Right atrium auricular region (tissue), 2 donors: ENCODE results near the gene C10orf71. TPM values are rescaled to one million over a fixed set of nuclear protein-coding genes. Genes with fewer than 3 reads are reported as not detected.
A peak's percentile ranks its signal among the peaks of the same experiment; 100 is the strongest.

Experiments
- DNase-seq: peaks from one replicate; pipeline ENCODE4 v3.0.0-alpha.2; 2019; ENCODE audit warnings: low spot score
- H3K27ac ChIP-seq, 2 donors: fragments of 200-600 bp; sonication (generic); 1 replicate in 1 of 2; 2 replicates in 1 of 2; pipeline ENCODE4 v1.5.1; 2016 to 2019
- H3K27me3 ChIP-seq, 2 donors: fragments of 200-600 bp; sonication (generic); one replicate each; pipeline versions ENCODE4 v1.5.1 to v1.6.0; 2017 to 2019
- H3K36me3 ChIP-seq: fragments of 200-600 bp; sonication (generic); one replicate; pipeline ENCODE4 v1.5.1; 2016
- H3K4me1 ChIP-seq, 2 donors: fragments of 200-600 bp; sonication (generic); one replicate each; pipeline versions ENCODE4 v1.5.1 to v1.6.0; 2017 to 2019
- H3K4me3 ChIP-seq, 2 donors: fragments of 200-600 bp; sonication (generic); 1 replicate in 1 of 2; 2 replicates in 1 of 2; pipeline ENCODE4 v1.5.1; 2017 to 2019; ENCODE audit warnings: mild to moderate bottlenecking in 1 of 2, moderate library complexity in 1 of 2
- H3K9me3 ChIP-seq, 2 donors: fragments of 200-600 bp; sonication (generic); one replicate each; pipeline ENCODE4 v1.5.1; 2019
- total RNA-seq, 2 donors: library from RNA; depleted of rRNA; stranded (reverse); fragments of >200 nt; gene quantifications; one replicate each; pipeline ENCODE4 v1.1.0, GENCODE V29; 2016
- TF ChIP-seq, protein P1 (sequence below), 2 donors: fragments of 200-600 bp; sonication (generic); IDR thresholded peaks; one replicate each; pipeline ENCODE4 v1.5.1; 2019; ENCODE audit warnings: antibody characterized with exemption in 2 of 2

The C10orf71 gene
- total RNA-seq, 2 donors from 2014 or later = 34.9 to 48.2 TPM

DNA sequence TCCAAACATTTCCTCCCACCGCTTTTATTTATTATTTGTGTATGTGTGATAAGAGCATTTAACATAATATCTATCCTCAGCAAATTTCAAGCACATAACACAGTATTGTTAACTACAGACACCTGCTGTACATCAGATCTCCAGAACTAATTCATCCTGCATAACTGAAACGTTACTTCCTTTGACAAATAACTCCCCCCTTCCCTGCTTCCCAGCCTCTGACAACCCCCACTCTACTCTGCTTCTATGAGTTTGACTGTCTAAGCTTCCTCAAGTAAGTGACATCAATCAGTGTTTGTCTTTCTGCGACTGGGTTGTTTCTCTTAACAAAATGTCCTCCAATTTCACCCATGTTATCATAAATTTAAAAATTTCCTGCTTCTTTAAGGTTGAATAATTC, 22.1 kb downstream of the C10orf71 start:
- peaks cover 43% of the 10 kb centered on the region for H3K36me3 ChIP-seq

DNA sequence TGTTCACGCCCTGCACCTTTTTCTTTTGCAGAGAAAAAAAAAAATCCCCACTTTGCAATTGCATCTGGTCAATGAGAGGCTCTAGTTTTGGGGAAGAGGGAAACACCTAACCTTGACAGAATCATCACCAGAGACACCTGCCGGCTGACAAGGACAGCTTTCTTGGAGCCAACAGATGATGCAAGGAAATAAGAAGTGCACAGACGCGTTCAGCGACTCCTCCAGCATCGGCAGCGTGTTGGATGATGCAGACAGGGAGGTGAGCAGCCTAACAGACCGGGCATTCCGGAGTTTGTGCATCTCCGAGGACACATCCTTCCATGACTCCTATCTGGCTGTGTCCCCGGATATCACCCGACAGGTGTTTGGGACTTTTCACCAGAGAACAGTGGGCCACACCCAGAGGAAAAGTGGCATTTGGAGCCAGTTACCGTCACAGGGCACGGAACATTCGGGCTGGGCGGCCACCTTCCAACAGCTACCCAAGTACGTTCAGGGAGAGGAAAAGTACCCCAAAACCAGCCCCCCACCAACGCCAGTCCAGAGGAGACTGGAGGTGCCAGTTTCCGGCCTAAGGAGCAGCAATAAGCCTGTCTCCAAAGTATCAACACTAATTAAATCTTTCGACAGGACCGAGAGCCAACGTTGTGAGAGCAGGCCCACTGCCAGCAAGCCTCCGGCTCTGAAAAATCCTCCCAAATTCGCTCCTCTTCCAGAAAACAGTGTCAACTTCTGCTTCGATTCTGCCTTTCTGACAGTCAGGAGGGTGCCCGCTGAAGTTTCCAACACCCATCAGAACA, 23.6 kb downstream of the C10orf71 start:
- Histone ChIP-seq H3K9me3 (no peaks in the 10 kb centered on the region), H3K27me3 (no peaks in the 10 kb centered on the region), H3K4me3 (no peak overlapping the region), H3K36me3 (peaks cover 36% of the 10 kb centered on the region), H3K27ac (peak overlapping the region; percentile 63 to 78), H3K4me1 (peaks cover 0 to 18% of the 10 kb centered on the region in 2 donors)
- TF ChIP-seq, protein P1, sequence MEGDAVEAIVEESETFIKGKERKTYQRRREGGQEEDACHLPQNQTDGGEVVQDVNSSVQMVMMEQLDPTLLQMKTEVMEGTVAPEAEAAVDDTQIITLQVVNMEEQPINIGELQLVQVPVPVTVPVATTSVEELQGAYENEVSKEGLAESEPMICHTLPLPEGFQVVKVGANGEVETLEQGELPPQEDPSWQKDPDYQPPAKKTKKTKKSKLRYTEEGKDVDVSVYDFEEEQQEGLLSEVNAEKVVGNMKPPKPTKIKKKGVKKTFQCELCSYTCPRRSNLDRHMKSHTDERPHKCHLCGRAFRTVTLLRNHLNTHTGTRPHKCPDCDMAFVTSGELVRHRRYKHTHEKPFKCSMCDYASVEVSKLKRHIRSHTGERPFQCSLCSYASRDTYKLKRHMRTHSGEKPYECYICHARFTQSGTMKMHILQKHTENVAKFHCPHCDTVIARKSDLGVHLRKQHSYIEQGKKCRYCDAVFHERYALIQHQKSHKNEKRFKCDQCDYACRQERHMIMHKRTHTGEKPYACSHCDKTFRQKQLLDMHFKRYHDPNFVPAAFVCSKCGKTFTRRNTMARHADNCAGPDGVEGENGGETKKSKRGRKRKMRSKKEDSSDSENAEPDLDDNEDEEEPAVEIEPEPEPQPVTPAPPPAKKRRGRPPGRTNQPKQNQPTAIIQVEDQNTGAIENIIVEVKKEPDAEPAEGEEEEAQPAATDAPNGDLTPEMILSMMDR (IDR thresholded peaks at IDR 0.05) = no peak
- DNase-seq = peak; percentile 47

More for the DNA sequence above, 22.1 kb downstream of the C10orf71 start:
- TF ChIP-seq, protein P1 (IDR thresholded peaks at IDR 0.05) = no peak
- Histone ChIP-seq H3K9me3 (no peaks in the 10 kb centered on the region), H3K4me3 (no peak overlapping the region), H3K27ac (no peak overlapping the region), H3K27me3 (no peaks in the 10 kb centered on the region), H3K4me1 (peaks cover 0 to 18% of the 10 kb centered on the region in 2 donors)
- no peak for DNase-seq

DNA sequence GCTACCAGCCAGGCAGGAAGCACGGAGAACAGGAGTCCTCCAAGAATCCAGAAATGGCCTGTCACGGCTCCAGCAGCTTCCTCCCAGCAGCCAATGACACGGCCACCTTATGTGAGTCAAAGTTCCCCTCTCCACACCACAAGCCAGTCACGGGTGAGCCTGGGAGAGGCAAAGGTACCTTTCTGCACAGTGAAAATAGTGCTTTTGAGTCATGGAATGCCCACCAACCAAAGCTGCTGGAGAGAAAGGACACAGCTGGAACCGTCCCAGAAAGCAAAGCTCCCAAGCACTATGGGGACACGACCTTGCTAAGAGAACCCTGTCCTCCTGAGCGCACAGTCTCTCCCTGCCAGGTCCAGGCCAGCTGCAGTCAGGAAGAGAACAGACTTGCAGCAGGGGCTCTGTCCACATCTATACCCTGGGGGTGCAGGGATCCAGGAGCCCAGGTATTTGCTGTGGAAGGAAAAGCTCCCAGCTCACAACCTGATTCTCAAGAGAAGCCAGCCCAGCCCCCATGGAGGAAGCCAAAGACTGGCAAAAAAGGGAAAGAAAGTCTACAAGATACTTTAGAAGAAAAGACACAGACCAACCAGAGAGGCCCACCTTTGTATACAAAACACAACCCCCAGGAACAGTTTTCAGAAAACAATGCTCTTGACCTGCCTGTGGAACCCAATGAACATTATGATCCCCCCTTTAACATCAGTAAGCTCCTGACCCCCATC, 24.4 kb downstream of the C10orf71 start:
- Histone ChIP-seq H3K4me1 (peaks cover 0 to 18% of the 10 kb centered on the region in 2 donors), H3K9me3 (no peaks in the 10 kb centered on the region), H3K27ac (peak overlapping the region; percentile 63 to 78), H3K27me3 (no peaks in the 10 kb centered on the region), H3K36me3 (peaks cover 32% of the 10 kb centered on the region), H3K4me3 (no peak overlapping the region)
- TF ChIP-seq, protein P1 (IDR thresholded peaks at IDR 0.05) = no peak
- peak; percentile 58 for DNase-seq

DNA sequence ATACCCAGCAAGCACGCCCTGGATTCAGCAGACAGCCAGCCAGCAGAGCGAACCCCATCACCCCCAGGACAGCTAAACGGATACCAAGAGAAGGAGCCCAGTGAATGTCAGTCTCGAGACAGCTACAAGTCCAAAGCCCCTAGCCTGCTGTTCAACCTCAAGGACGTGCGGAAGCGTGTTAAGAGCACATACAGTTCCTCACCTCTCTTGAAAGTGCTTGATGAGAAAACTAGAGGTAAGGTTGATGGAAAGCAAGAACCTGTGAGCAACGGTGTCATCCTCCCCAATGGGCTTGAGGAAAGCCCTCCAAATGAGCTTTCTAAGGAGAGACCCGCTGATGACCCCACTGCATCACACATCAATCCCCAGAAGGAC, 24.9 kb downstream of the C10orf71 start:
- H3K36me3 ChIP-seq = peaks cover 26% of the 10 kb centered on the region
- DNase-seq = peak; percentile 28

DNA sequence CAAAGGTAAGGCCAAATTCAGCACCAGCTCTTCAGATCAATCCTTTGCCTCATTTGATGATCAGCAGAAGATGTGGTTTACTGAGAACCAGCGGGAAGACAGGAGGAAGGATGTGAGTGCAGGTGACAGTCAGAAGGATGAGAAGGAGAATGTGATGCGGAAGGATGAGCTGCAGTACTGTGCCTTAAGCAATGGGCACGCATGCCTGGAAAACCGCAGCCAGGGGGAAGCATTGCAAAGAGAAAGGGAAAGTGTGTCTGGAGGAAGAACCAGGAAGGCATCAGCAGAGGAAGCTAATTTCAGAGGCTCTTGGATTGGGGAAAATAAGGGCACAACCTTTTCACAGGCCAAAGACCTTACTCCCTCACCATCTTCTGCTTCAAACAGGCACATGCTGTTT, 25.7 kb downstream of the C10orf71 start:
- peak; percentile 59 for DNase-seq
- Histone ChIP-seq H3K4me1 (peaks cover 0 to 18% of the 10 kb centered on the region in 2 donors), H3K36me3 (peaks cover 19% of the 10 kb centered on the region), H3K27me3 (no peaks in the 10 kb centered on the region), H3K9me3 (no peaks in the 10 kb centered on the region), H3K27ac (peak overlapping the region in 1 of 2 donors; percentile 63), H3K4me3 (no peak overlapping the region)
- TF ChIP-seq, protein P1 (IDR thresholded peaks at IDR 0.05) = no peak

More for the DNA sequence above, 24.9 kb downstream of the C10orf71 start:
- Histone ChIP-seq H3K27ac (peak overlapping the region; percentile 63 to 78), H3K9me3 (no peaks in the 10 kb centered on the region), H3K4me3 (no peak overlapping the region), H3K4me1 (peaks cover 0 to 18% of the 10 kb centered on the region in 2 donors), H3K27me3 (no peaks in the 10 kb centered on the region)
- TF ChIP-seq, protein P1 (IDR thresholded peaks at IDR 0.05) = no peak
